Right atrium auricular region (tissue), 2 donors: Measurements from ENCODE around the gene DNAH10. TPM values are rescaled to one million over a fixed set of nuclear protein-coding genes. Genes with fewer than 3 reads are reported as not detected.

Experiments
- DNase-seq: peaks from one replicate; pipeline ENCODE4 v3.0.0-alpha.2; 2019; ENCODE audit warnings: low spot score
- H3K27ac ChIP-seq, 2 donors: fragments of 200-600 bp; sonication (generic); 1 replicate in 1 of 2; 2 replicates in 1 of 2; pipeline ENCODE4 v1.5.1; 2016 to 2019
- H3K27me3 ChIP-seq, 2 donors: fragments of 200-600 bp; sonication (generic); one replicate each; pipeline versions ENCODE4 v1.5.1 to v1.6.0; 2017 to 2019
- H3K36me3 ChIP-seq: fragments of 200-600 bp; sonication (generic); one replicate; pipeline ENCODE4 v1.5.1; 2016
- H3K4me1 ChIP-seq, 2 donors: fragments of 200-600 bp; sonication (generic); one replicate each; pipeline versions ENCODE4 v1.5.1 to v1.6.0; 2017 to 2019
- H3K4me3 ChIP-seq, 2 donors: fragments of 200-600 bp; sonication (generic); 1 replicate in 1 of 2; 2 replicates in 1 of 2; pipeline ENCODE4 v1.5.1; 2017 to 2019; ENCODE audit warnings: mild to moderate bottlenecking in 1 of 2, moderate library complexity in 1 of 2
- H3K9me3 ChIP-seq, 2 donors: fragments of 200-600 bp; sonication (generic); one replicate each; pipeline ENCODE4 v1.5.1; 2019
- CTCF ChIP-seq, 2 donors: fragments of 200-600 bp; sonication (generic); IDR thresholded peaks; one replicate each; pipeline ENCODE4 v1.5.1; 2019; ENCODE audit warnings: antibody characterized with exemption in 2 of 2
- total RNA-seq, 2 donors: library from RNA; depleted of rRNA; stranded (reverse); fragments of >200 nt; gene quantifications; one replicate each; pipeline ENCODE4 v1.1.0, GENCODE V29; 2016

The DNAH10 gene
- total RNA-seq, 2 donors from 2014 or later: 0.11 TPM; not detected in 1

GRCh38 chr12:123858176-123858575 is 96.1 kb downstream of the DNAH10 start:
- Histone ChIP-seq H3K27me3 (no peaks in the 10 kb centered on the region), H3K27ac (no peak overlapping the region), H3K4me3 (no peak overlapping the region), H3K4me1 (no peaks in the 10 kb centered on the region), H3K36me3 (no peaks in the 10 kb centered on the region), H3K9me3 (no peaks in the 10 kb centered on the region)
- DNase-seq: no peak
- no peak for TF ChIP-seq CTCF (IDR thresholded peaks at IDR 0.05)

GRCh38 chr12:123859035-123859434 is 96.9 kb downstream of the DNAH10 start:
- H3K27ac ChIP-seq: no peak overlapping the region

GRCh38 chr12:123860377-123860776 is 98.3 kb downstream of the DNAH10 start:
- Histone ChIP-seq H3K36me3 (no peaks in the 10 kb centered on the region), H3K27ac (no peak overlapping the region), H3K4me1 (no peaks in the 10 kb centered on the region), H3K4me3 (no peak overlapping the region), H3K9me3 (no peaks in the 10 kb centered on the region), H3K27me3 (no peaks in the 10 kb centered on the region)
- DNase-seq: no peak
- no peak for TF ChIP-seq CTCF (IDR thresholded peaks at IDR 0.05)

More at GRCh38 chr12:123859035-123859434, 96.9 kb downstream of the DNAH10 start:
- H3K4me1 ChIP-seq: no peaks in the 10 kb centered on the region
- H3K27me3 ChIP-seq: no peaks in the 10 kb centered on the region
- no peaks in the 10 kb centered on the region for H3K9me3 ChIP-seq
- H3K4me3 ChIP-seq: no peak overlapping the region
- no peak for DNase-seq
- TF ChIP-seq CTCF (IDR thresholded peaks at IDR 0.05): no peak
- no peaks in the 10 kb centered on the region for H3K36me3 ChIP-seq

- Histone ChIP-seq H3K27ac (no peak overlapping the region), H3K4me1 (no peaks in the 10 kb centered on the region), H3K27me3 (no peaks in the 10 kb centered on the region), H3K9me3 (no peaks in the 10 kb centered on the region), H3K36me3 (no peaks in the 10 kb centered on the region), H3K4me3 (no peak overlapping the region)
- no peak for DNase-seq
- no peak for TF ChIP-seq CTCF (IDR thresholded peaks at IDR 0.05)
Measured at GRCh38 chr12:123861392-123861791, 99.3 kb downstream of the DNAH10 start.

- no peaks in the 10 kb centered on the region for H3K27me3 ChIP-seq
- no peaks in the 10 kb centered on the region for H3K9me3 ChIP-seq
- no peak overlapping the region for H3K4me3 ChIP-seq
- H3K36me3 ChIP-seq: no peaks in the 10 kb centered on the region
- no peak for TF ChIP-seq CTCF (IDR thresholded peaks at IDR 0.05)
- no peaks in the 10 kb centered on the region for H3K4me1 ChIP-seq
- H3K27ac ChIP-seq: no peak overlapping the region
- DNase-seq: no peak
Measured at GRCh38 chr12:123867141-123867540, 105.0 kb downstream of the DNAH10 start.

- Histone ChIP-seq H3K36me3 (no peaks in the 10 kb centered on the region), H3K27me3 (no peaks in the 10 kb centered on the region), H3K4me1 (no peaks in the 10 kb centered on the region), H3K9me3 (no peaks in the 10 kb centered on the region), H3K4me3 (no peak overlapping the region), H3K27ac (no peak overlapping the region)
- no peak for TF ChIP-seq CTCF (IDR thresholded peaks at IDR 0.05)
- DNase-seq: no peak
Measured at GRCh38 chr12:123868791-123869190, 106.7 kb downstream of the DNAH10 start.
